CD4-positive, alpha-beta T cell (primary cell): ENCODE data around the gene DSP. TPM values are rescaled to one million over a fixed set of nuclear protein-coding genes. Genes with fewer than 3 reads are reported as not detected.

ENCODE experiments used
- ATAC-seq: fragments of 200-7000 bp; cut with Tn5 transposase; one replicate; pipeline ENCODE4 v1.10.0; 2022; ENCODE audit warnings: mild to moderate bottlenecking; ENCODE audit not compliant: poor library complexity
- CTCF ChIA-PET: fragments of 350-600 bp; sonication (Branson Sonifier 250); formaldehyde crosslinking; loops from one replicate; lab custom pipeline; 2021; ENCODE audit warnings: antibody characterized with exemption, inconsistent platforms; lab: Charles Lee
- POLR2A ChIA-PET: fragments of 350-600 bp; sonication (Branson Sonifier 250); formaldehyde crosslinking; loops from one replicate; lab custom pipeline; 2021; ENCODE audit warnings: antibody characterized with exemption, inconsistent platforms; lab: Charles Lee
- DNase-seq, 14 experiments: peaks; one replicate each; pipeline ENCODE4 v3.0.0-alpha.2; 2013 to 2020; ENCODE audit warnings: mixed read lengths in 2 of 14
- H3K27ac ChIP-seq, 2 donors: one replicate each; pipeline versions ENCODE4 v1.5.1 to v1.7.0; 2013; ENCODE audit warnings: low read length in 2 of 2, low read depth in 1 of 2, mild to moderate bottlenecking in 1 of 2
- H3K27me3 ChIP-seq, 2 experiments: 1 replicate in 1 of 2; 2 replicates in 1 of 2; pipeline versions ENCODE4 v1.6.1 to v1.7.0; 2013; ENCODE audit warnings: low read length in 2 of 2, control low read depth in 1 of 2, mild to moderate bottlenecking in 1 of 2, moderate library complexity in 1 of 2; ENCODE audit not compliant: insufficient read depth in 2 of 2, control insufficient read depth in 1 of 2
- H3K36me3 ChIP-seq: one replicate; pipeline ENCODE4 v1.6.1; 2013; ENCODE audit warnings: low read length, control low read depth; ENCODE audit not compliant: insufficient read depth
- H3K4me1 ChIP-seq: one replicate; pipeline ENCODE4 v1.6.1; 2013; ENCODE audit warnings: low read length, control low read depth; ENCODE audit not compliant: insufficient read depth
- H3K4me3 ChIP-seq: one replicate; pipeline ENCODE4 v1.5.1; 2013; ENCODE audit warnings: mild to moderate bottlenecking, low read length, moderate library complexity
- H3K9me3 ChIP-seq, 2 experiments: 1 replicate in 1 of 2; 2 replicates in 1 of 2; pipeline versions ENCODE4 v1.6.1 to v1.7.0; 2013; ENCODE audit warnings: low read length in 2 of 2, mild to moderate bottlenecking in 2 of 2, control low read depth in 1 of 2, moderate library complexity in 1 of 2; ENCODE audit not compliant: control insufficient read depth in 1 of 2, insufficient read depth in 1 of 2
- H3K27ac Mint-ChIP-seq: one replicate; pipeline ENCODE4 v1.8.0; 2020; ENCODE audit warnings: mixed read lengths
- H3K27me3 Mint-ChIP-seq: one replicate; pipeline ENCODE4 v1.8.0; 2021; ENCODE audit warnings: mixed read lengths
- H3K36me3 Mint-ChIP-seq: one replicate; pipeline ENCODE4 v1.8.0; 2021; ENCODE audit warnings: low read depth, mixed read lengths
- H3K4me1 Mint-ChIP-seq: one replicate; pipeline ENCODE4 v1.8.0; 2021; ENCODE audit warnings: low read depth, mixed read lengths
- H3K4me3 Mint-ChIP-seq: one replicate; pipeline ENCODE4 v1.8.0; 2020; ENCODE audit warnings: mild to moderate bottlenecking, mixed read lengths
- H3K9me3 Mint-ChIP-seq: one replicate; pipeline ENCODE4 v1.8.0; 2020; ENCODE audit warnings: mixed read lengths
- CTCF ChIP-seq: fragments of 200-600 bp; IDR thresholded peaks from one replicate; pipeline ENCODE4 v1.8.0; 2022; ENCODE audit warnings: antibody characterized with exemption, mild to moderate bottlenecking
- intact Hi-C, 2 experiments: fragments of 100-400 bp; cut with DNase I in 1 of 2; cut with micrococcal nuclease in 1 of 2; formaldehyde crosslinking; loops; one replicate each; pipeline versions ENCODE4 v1.15.1 to v1.9.0; 2023 to 2025; cut with DNase I, micrococcal nuclease
- polyA plus RNA-seq, 2 donors: library from polyadenylated mRNA; unstranded; fragments of 120-200 nt; gene quantifications; one replicate each; pipeline ENCODE4 v1.2.1, GENCODE V29; 2013
- total RNA-seq, 174 experiments: library from RNA in 2 of 174; stranded (reverse) in 2 of 174; gene quantifications; one replicate each; pipeline ENCODE4 v1.2.3 and lab custom pipeline; 2021 to 2026

The DSP gene, protein sequence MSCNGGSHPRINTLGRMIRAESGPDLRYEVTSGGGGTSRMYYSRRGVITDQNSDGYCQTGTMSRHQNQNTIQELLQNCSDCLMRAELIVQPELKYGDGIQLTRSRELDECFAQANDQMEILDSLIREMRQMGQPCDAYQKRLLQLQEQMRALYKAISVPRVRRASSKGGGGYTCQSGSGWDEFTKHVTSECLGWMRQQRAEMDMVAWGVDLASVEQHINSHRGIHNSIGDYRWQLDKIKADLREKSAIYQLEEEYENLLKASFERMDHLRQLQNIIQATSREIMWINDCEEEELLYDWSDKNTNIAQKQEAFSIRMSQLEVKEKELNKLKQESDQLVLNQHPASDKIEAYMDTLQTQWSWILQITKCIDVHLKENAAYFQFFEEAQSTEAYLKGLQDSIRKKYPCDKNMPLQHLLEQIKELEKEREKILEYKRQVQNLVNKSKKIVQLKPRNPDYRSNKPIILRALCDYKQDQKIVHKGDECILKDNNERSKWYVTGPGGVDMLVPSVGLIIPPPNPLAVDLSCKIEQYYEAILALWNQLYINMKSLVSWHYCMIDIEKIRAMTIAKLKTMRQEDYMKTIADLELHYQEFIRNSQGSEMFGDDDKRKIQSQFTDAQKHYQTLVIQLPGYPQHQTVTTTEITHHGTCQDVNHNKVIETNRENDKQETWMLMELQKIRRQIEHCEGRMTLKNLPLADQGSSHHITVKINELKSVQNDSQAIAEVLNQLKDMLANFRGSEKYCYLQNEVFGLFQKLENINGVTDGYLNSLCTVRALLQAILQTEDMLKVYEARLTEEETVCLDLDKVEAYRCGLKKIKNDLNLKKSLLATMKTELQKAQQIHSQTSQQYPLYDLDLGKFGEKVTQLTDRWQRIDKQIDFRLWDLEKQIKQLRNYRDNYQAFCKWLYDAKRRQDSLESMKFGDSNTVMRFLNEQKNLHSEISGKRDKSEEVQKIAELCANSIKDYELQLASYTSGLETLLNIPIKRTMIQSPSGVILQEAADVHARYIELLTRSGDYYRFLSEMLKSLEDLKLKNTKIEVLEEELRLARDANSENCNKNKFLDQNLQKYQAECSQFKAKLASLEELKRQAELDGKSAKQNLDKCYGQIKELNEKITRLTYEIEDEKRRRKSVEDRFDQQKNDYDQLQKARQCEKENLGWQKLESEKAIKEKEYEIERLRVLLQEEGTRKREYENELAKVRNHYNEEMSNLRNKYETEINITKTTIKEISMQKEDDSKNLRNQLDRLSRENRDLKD (N-terminal part only)
- total RNA-seq (under 1 TPM in 1 of 2 experiments, not detected in 1; 0.14 TPM), total RNA-seq (lab: John Stamatoyannopoulos, UW) (0 to 0.65 (median 0.07) reads per million in 172 experiments)
- polyA plus RNA-seq (2013, experiment 1 of 2), result 0.03 TPM
- 0.14 TPM for polyA plus RNA-seq (2013, experiment 2 of 2)

DNA sequence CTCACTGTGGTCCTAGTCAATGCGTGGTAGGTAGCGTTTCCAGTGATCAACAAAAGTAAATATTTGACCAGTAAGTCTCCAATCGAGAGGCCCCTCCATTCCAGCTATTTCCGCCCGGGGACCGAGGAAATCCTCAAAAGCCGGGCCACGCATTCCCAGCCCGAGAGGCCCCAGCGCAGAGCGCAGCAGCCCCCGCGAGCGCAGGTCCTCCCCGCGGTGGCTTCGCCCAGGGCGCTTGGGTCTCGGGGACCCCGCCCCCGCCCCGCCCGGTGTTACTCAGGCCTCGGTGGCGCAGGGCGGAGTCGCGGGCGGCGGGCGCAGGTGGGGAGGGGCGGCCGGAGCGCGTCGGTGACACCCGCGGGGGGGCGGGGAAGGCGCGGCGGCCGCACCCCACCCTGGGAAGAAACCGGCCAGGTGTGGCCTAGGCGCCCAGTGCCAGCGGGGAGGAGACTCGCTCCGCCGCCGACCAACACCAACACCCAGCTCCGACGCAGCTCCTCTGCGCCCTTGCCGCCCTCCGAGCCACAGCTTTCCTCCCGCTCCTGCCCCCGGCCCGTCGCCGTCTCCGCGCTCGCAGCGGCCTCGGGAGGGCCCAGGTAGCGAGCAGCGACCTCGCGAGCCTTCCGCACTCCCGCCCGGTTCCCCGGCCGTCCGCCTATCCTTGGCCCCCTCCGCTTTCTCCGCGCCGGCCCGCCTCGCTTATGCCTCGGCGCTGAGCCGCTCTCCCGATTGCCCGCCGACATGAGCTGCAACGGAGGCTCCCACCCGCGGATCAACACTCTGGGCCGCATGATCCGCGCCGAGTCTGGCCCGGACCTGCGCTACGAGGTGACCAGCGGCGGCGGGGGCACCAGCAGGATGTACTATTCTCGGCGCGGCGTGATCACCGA, at the start of gene DSP:
Gene DSP (plus strand): TSS at position 497 of the 890 bp plus-strand sequence. CDS start 245 bp downstream, at position 742.
- no peaks in the 10 kb centered on the region for H3K36me3 ChIP-seq
- peaks cover 18% of the 10 kb centered on the region for H3K4me1 ChIP-seq
- H3K27me3 ChIP-seq, result peaks cover 55 to 84% of the 10 kb centered on the region in 2 experiments
- Mint-ChIP-seq H3K36me3 (no peaks in the 10 kb centered on the region), H3K4me1 (peaks cover 20% of the 10 kb centered on the region), H3K9me3 (no peaks in the 10 kb centered on the region), H3K27ac (no peak within 1 kb of the TSS), H3K4me3 (peak within 1 kb of the TSS; percentile 76), H3K27me3 (peaks cover 81% of the 10 kb centered on the region)
- POLR2A ChIA-PET, result no interaction called here
- H3K9me3 ChIP-seq, result peaks cover 0 to 9% of the 10 kb centered on the region in 2 experiments
- DNase-seq (peak in 5 of 14 experiments; percentile 1 to 26 (median 17)), ATAC-seq (no peak)
- CTCF ChIA-PET, result no interaction called here
- no peak for TF ChIP-seq CTCF
- intact Hi-C loops, result no loop called here
- H3K4me3 ChIP-seq, result peak within 1 kb of the TSS; percentile 48
- H3K27ac ChIP-seq, result no peak within 1 kb of the TSS

- ChIA-PET POLR2A (no interaction called here), CTCF (no interaction called here)
- H3K27me3 Mint-ChIP-seq, result peaks cover 47% of the 10 kb centered on the region
- no peaks in the 10 kb centered on the region for H3K4me1 Mint-ChIP-seq
- intact Hi-C loops, result no loop called here
- no peak overlapping the region for H3K4me3 Mint-ChIP-seq
- H3K36me3 ChIP-seq, result no peaks in the 10 kb centered on the region
- no peaks in the 10 kb centered on the region for H3K4me1 ChIP-seq
- no peaks in the 10 kb centered on the region for H3K9me3 Mint-ChIP-seq
- ATAC-seq (no peak), DNase-seq (no peak)
- no peak overlapping the region for H3K4me3 ChIP-seq
- no peaks in the 10 kb centered on the region for H3K36me3 Mint-ChIP-seq
- TF ChIP-seq CTCF, result no peak
- peaks cover 7 to 10% of the 10 kb centered on the region in 2 experiments for H3K27me3 ChIP-seq
- no peak overlapping the region for H3K27ac Mint-ChIP-seq
- no peaks in the 10 kb centered on the region for H3K9me3 ChIP-seq
- H3K27ac ChIP-seq, result no peak overlapping the region
Measured at GRCh38 chr6:7493866-7494265, 47.6 kb upstream of the DSP start.
